ENCODE data around the gene CAMK1D.
"Not testable (repeated sequence)": the region's sequence is repeated elsewhere in the genome, so short reads cannot be mapped to it uniquely, and the experiment has no call there.

The CAMK1D gene

DNA sequence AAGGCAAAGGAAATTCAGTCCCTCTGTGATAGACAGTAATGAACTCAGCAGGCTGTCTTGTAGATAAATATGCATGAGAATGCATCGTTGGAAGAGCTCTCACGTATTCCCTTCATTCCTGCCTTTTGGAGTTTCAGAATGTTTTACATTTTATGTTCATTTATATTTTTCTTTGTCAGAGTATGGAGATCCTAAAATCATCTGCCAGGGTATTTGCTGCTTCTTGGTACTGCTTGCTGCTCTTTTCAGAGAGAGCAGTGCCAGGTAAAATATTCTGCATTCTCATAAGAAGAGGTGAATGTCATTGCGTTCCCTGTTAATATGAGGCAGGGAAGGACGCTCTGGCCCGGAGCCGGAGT, 362.0 kb downstream of the CAMK1D start:
- in situ Hi-C loops (cut with MboI; ENCODE audit: low sequenced_read_pairs) = no loop called here

DNA sequence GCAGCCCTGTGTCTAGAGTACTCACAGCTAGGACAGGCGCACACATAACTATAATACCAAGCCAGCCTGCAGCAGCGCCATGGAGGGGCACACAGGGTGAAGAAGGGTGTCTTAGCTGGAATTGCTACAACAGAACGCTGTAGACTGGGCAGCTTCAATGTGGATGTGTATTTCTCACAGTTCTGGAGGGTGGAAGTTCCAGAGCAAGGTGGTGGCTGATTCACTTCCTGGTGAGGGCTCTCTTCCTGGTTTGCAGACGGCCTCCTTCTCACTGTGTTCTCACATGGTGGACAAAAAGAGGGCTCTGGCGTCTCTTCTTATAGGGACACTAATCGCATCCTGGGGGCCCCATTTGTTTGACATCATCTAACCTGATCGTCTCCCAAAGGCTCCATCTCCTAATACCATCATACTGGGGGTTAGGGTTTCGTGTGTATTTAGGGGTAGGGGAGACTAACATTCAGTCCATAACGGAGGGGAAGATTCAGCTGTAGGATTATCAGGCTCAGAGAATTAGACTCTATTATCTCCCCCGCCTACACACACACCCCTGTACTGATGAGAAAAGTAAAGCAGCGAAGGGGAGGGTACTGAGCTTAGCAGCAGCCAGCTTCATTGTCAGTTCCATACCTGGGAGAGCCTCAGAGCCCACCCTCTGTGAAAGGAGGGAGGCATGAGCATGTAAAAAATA, 363.1 kb downstream of the CAMK1D start:
- in situ Hi-C loops (cut with MboI; ENCODE audit: low sequenced_read_pairs) = no loop called here

DNA sequence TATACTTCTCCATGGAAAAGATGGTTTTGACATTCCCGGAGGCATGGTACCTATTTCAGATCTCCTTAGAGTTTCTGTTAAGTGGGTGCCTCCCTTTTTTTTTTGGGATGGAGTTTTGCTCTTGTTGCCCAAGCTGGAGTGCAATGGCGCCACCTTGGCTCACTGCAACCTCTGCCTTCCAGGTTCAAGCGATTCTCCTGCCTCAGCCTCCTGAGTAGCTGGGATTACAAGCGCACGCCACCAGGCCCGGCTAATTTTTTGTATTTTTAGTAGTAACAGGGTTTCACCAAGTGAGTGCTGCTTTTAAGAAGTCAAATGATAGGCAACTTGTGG, 363.6 kb downstream of the CAMK1D start:
- in situ Hi-C loops (cut with MboI; ENCODE audit: low sequenced_read_pairs) = not testable (repeated sequence)

DNA sequence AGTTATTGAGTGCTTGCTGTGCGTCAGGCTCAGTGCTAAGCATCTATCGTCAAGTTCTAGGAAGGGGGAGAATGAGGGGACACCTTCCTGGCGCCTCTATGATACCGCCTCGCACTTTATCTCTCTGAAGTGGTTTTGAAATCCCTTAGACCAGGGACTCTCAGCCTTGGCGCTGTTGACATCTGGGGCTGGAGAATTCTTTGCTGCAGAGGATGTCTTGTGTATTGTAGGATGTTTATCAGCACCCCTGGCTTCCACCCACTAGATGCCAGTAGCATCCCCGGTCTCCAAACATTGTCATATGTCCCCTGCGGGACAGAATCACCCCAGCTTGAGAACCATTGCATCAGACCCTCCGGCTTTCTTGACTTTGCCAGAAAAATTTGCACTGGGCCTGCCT, 366.7 kb downstream of the CAMK1D start:
- in situ Hi-C loops (cut with MboI; ENCODE audit: low sequenced_read_pairs) = no loop called here

DNA sequence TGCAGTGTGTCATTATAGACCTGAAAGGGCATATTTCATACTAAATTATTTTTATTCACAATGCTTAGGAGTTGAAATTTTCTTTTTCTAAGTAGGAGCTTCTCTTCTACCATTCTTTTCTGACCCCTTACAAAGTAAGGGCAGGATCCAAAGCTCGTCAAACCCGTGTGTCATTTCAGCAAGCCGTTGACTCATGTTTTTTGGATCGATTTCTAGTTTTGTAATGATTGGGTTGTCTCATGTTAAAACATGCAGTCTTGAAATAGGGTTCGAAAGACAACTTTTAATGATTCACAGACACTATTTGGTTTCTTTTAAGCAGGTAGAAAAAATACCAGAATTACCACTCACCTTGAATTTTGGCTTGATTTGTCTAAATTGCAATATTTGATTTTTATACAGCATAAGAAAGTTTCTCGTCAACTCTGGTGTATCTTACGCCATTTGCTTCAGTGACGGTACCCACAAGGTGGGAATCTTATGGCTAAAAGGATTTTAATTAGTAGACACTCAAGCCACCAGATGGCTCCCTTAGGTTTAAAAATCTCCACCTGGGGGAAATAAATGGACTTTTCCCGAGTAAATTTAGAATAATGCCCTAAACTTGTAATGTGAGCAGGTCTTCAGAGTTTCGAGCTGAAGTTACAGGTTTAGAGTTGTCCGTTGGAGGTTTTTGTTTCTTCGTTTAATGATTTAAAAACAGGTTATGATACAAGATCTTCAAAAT, 368.8 kb downstream of the CAMK1D start:
- in situ Hi-C loops (cut with MboI; ENCODE audit: low sequenced_read_pairs) = no loop called here

DNA sequence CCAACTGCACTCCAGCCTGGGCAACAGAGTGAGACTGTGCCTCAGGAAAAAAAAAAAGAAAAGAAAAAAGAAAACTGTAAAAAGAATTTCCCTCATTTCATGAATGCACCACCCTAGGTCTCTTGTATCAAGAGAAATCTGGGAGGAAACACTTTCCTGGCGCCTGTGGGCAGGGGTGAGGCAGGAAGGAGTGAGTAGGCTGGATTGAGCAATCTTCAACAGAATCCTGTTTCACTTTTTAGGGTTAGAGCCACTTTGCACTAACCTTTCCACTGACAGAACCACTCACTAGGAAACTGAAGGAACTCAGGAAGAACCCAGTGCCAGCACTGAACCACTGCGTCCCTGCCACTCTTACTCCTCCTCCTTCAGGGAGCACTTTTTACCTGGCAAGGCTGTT, 370.0 kb downstream of the CAMK1D start:
- in situ Hi-C loops (cut with MboI; ENCODE audit: low sequenced_read_pairs) = no loop called here

DNA sequence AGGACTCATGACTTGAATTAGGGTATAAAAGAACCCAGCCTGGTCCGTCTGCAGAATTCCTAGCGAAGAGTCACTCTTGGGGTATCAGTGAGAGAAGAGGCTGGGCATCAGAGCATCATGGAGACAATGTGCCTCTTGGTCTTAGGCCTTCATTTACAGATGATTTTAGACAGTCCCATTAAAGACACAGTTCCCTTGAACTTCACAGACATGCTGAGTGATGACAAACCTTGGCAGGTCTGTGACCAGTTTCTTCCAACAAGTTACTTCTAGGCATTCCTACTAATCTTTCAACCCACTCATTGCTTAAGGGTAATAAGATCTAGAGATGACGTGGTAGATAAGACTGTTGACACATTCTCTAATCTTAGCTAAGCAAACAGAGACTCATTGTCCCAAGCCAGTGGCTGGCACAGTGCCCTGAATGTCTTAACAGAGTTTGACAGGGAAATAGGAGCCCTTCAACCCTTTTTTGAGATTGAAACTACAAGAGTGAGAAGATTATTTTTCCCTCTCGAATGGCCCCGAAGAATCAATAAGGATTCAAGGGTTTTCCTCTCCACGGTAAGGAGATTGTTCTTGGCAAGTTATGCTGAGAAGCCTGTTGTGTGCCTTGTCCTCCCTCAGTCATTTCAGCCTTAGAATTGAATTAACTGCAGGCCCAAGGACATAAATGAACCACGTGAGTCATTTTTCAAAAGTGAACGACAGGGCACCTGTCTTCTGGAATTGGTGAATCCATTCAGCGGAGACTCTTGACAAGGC, 371.1 kb downstream of the CAMK1D start:
- in situ Hi-C loops (cut with MboI; ENCODE audit: low sequenced_read_pairs) = no loop called here

DNA sequence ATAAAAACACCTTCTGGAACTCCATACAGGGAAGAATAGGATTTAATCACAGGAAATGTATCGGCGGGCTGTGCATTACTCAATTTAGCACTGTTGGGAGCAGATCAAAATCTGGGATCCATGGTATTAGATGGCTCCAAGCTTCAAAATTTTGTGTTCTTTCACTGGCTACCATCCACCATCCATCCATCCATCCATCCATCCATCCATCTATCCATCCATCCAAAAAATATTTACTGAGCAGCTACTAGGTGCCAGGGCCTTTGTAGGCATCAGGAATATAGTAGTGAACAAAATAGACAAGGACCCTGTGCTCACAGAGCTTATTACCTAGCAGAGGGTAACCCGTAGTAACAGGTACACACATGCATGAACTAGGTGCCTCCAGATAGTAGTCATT, 372.0 kb downstream of the CAMK1D start:
- in situ Hi-C loops (cut with MboI; ENCODE audit: low sequenced_read_pairs) = no loop called here

DNA sequence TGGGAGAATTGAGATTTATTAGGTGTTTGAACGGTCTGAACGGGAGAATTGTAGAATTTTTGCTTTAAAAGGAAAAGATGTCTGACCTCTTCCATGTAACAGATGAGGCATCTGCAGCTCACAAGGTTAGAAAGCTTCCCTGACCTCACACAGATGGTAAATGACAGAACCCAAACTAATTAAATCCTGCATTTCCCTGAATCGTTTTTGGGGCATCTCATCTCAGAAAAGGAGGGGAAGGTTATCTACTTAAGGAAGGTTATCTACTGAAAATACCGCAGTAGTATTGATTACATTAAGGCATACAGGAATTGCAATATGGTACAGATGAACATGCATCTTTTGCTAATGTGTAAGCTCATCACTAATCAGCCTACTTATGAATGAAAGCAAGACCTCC, 373.9 kb downstream of the CAMK1D start:
- in situ Hi-C loops (cut with MboI; ENCODE audit: low sequenced_read_pairs) = no loop called here

DNA sequence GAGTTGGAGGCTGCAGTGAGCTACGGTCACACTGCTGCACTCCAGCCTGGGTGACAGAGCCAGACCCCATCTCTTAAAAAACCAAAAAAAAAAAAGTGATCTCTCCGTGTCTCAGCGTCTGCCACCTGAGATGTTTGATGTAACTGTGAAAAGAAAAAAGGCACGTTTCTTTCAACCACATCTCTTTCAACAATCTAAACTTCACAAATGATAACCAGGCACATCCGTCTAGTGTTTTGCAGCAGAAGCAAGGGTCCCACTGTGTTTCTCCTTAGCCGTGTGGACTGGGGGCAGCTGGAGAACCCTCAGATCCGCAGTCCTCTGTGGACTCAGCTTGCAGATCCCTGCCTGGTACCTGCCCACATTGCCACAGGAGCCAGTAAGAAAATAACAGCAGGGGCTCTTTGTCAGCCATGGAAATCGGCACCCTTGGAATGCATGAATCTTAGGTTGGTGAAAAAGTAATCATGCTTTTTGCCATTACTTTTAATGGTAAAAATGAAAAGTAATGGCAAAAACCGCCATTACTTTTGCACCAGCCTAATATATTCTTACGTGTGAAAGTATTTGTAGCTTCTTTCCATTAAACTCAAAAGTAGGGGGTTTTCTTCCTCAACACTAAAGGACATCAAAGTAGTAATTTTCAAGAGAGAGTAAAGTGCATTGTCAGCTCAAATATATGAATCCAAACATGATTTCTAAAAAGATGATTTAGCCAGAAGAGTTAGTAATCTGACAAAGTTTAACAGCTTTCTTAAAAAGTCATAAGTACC, 375.6 kb downstream of the CAMK1D start:
- in situ Hi-C loops (cut with MboI; ENCODE audit: low sequenced_read_pairs) = no loop called here

DNA sequence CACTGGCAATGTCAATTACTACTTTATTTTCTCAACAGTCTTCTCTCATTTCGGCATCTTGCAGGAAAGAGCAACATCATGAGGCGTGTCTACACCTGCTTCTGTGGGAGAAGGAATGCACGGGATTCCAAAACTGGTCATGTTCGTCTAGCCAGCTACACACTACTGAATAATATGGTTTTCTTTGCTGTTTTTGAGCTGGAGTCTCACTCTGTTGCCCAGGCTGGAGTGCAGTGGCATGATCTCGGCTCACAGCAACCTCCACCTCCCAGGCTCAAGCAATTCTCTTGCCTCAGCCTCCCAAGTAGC, 376.2 kb downstream of the CAMK1D start:
- in situ Hi-C loops (cut with MboI; ENCODE audit: low sequenced_read_pairs) = not testable (repeated sequence)

DNA sequence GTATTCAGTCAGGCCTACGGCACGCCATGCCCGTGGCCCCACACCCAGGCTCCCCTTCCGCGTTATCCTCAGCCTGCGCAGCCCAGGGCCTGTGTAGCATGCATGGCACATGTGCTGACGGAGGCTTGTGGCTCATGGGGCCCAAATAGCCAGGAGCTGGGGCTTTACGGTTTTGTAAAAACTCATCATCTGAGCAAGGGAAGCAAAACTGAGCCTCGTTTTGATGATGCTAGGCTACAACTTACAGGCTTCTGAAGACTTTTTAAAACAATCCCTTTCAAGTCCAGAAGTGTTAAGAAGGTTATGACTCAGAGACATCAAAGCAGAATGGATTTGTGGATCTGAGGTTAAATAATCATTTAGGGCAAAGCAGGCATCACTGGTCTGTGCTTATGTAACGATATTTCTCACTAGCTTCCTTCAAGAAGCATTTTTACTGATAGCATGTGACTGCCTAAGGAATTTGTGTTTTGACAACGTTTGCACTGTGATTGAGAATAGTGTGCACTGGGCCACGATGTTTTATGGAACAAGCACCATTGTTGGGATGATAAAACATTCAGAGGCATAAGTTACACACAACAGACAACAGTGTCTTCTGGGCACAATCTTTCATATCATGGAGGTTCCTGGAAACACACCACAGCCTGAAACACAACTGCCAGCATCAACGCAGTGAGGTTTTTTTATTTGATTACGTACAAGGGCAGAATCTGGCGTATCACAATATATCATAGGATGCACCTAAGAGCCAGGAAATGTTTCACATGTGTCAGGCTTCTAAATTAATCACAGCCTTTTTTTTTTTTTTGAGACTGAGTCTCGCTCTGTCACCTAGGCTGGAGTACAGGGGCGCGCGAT, 377.9 kb downstream of the CAMK1D start:
- in situ Hi-C loops (cut with MboI; ENCODE audit: low sequenced_read_pairs) = no loop called here

DNA sequence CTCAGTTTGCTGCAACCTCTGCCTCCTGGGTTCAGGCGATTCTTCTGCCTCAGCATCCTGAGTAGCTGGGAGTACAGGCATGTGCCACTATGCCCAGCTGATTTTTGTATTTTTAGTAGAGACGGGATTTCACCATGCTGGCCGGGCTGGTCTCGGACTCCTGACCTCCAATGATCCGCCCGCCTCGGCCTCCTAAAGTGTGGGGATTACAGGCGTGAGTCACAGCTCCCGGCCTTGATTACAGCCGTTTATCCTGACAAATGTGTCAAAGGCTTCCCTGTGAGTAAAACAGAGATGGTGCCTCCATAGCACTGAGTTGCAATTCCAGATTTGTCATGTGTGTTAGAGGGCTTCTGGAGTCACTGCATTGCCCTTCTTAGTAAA, 378.5 kb downstream of the CAMK1D start:
- in situ Hi-C loops (cut with MboI; ENCODE audit: low sequenced_read_pairs) = no loop called here

DNA sequence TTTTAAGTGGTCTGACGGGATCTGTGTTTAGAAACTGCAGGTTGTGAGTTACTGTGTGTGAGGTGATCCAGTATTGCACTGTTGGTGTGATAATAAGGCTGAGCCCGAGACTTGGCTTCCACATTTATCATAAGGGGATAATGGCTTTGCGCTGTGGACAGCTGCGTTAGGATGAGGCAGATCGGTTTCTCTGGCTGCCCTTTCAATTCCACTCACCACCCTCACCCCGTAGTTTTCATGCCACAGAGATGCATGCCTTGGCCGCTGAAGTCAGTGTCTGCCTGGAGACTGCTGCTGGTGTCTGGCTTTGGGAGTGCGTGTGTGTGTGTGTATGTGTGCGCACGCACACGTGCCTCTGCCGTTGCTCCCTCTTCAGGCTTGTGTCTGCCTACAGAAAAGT, 379.1 kb downstream of the CAMK1D start:
- in situ Hi-C loops (cut with MboI; ENCODE audit: low sequenced_read_pairs) = no loop called here

DNA sequence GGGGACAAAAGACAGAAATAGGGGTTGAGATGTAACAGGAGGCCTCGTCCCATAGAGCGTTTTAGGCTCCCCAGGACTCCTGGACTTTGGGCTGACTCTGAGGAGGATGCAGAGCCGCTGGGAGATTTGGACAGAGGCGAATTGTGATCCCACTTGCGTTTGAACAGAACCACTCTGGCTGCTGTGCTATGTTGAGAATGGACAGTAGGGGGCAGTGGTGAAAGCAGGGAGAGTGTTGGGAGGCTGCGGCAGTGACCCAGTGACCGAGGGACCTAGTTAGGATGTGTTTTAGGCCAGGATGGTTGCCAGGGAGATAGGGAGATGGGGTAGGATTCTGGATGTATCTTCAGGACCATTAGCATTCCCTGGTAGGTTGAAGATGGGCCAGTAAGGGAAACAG, 380.5 kb downstream of the CAMK1D start:
- in situ Hi-C loops (cut with MboI; ENCODE audit: low sequenced_read_pairs) = no loop called here

DNA sequence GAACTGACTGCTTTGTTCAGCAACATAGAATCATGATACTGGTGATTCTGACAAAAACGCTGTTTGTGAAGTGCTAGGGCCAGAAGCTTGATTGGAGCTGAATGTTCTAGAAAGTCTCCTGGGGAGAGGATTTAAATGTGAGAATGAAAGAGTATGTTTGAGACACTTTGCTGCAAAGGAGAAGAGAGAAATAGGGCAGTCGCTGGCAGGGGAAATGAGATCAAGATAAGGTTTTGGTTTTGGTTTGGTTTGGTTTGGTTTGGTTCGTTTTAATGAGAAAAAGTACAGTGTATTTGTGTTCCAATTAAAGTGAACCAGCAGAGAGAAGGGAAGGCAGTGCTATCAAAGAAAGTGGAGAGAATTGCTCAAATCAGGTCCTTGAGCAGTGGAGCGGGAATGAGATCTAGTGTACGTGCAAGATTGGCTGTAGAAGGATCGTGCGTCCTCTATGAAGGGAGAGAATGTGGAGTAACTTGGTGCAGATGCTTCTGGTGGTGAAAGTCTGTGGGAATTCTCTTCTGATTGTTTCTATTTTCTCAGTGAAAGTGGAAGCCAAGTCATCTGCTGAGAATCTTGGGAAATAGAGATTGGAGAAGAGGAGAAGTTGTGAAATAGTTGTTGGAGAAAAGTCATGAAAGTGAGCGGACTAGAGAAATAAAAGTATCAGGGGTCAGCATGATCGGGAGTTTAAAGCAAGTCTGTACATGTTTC, 381.6 kb downstream of the CAMK1D start:
- in situ Hi-C loops (cut with MboI; ENCODE audit: low sequenced_read_pairs) = no loop called here

DNA sequence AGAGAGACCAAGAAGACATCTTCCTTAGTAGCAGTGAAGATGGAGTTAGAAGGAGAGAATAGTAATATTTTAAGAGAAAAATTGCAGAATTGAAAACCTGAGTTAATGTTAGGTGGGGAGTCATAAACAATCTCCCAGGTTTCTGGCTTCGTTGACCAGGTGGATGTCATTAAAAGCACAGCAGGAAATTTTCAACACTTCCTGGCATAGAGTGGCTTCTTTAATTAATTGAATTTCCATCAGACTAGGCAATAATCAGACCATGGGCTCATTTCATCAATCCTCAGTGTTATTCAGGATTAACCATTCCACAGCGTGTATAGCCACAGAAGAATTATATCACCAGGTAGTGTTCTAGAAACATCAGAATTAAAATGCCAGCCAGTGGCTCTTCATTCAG, 383.9 kb downstream of the CAMK1D start:
- in situ Hi-C loops (cut with MboI; ENCODE audit: low sequenced_read_pairs) = no loop called here

DNA sequence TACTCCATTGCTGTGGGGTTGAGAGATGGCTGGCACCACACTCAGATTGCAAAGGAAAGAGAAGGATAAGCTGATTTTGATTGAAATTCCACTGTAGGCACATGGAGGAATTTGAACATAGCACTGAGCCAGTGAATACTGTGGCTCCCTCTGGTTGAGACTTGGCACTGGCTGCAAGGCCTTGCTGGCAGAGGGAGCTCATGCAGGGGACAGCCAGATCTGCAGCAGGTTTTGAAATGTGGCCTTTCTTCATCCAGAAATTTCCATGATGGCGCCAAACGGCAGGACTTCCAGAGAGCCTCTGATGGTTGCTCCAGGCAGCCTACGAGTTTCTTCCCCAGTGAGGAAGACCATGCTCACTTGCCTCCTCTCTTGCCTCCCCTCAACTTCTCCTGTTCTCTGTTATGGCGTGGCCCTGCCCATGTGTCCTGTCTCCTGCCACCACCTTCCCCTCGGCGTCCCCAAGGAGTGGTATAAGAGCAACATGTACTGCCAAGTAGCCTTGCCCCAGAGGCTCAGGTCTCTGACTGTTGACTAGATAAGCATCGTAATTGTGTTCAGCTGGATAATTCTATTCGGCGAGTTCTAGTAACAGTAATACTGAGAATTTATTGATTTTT, 386.6 kb downstream of the CAMK1D start:
- in situ Hi-C loops (cut with MboI; ENCODE audit: low sequenced_read_pairs) = no loop called here

DNA sequence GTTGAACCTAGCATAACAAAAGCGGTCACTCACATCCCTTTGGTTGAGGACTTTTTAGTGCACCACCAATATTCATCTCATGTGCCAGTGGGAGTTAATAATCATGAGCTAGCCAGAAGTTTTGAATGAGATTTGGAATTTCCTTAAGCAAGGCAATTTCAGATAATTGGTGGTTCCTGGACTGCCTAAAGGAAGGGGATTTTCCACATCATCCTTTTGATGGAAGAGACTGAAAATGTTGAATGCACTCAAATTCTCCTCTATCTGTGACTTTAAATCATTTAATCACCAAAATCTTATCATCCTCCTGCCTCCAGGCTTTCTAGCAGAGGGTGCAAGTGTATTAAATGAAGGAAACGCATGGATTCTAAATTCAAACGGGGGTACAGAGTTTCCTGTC, 391.5 kb downstream of the CAMK1D start:
- in situ Hi-C loops (cut with MboI; ENCODE audit: low sequenced_read_pairs) = no loop called here

DNA sequence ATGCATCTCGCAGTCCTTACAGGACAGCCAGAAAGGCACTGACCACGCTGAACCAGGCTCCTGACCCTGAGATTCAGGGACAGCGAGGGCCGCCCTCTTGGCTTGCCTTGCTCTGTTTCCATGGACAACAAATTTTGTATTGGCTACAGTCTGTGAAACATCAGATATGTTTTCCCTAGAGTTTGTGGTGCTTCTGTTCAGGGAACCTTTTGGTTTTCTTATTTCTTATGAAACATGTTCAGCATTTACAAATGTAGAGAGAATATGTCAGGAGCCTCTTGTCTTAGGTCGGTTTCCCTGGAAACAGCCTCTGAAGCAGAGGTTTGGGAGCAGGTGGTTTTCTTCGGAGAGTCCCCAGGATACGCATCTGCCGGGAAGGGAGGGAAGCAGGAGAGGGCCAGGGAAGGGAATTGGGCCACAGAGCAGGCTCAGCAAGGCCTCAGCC, 392.0 kb downstream of the CAMK1D start:
- in situ Hi-C loops (cut with MboI; ENCODE audit: low sequenced_read_pairs) = no loop called here
